Retinal pigment epithelial cell (primary cell): ENCODE results near the gene CDX4.

ENCODE experiments used
- DNase-seq: peaks from one replicate; pipeline ENCODE4 v3.0.0-alpha.2; 2010; ENCODE audit warnings: low read depth
- H3K4me3 ChIP-seq: 2 replicates; pipeline ENCODE4 v1.5.1; 2011; ENCODE audit warnings: mild to moderate bottlenecking, low read length, control low read depth, moderate library complexity
- TF ChIP-seq, protein P1 (sequence below): conservative IDR thresholded peaks from 2 replicates; pipeline ENCODE4 v1.5.1; 2011; ENCODE audit warnings: low read depth, low read length, control low read depth, inconsistent platforms

The CDX4 gene, protein sequence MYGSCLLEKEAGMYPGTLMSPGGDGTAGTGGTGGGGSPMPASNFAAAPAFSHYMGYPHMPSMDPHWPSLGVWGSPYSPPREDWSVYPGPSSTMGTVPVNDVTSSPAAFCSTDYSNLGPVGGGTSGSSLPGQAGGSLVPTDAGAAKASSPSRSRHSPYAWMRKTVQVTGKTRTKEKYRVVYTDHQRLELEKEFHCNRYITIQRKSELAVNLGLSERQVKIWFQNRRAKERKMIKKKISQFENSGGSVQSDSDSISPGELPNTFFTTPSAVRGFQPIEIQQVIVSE

DNA sequence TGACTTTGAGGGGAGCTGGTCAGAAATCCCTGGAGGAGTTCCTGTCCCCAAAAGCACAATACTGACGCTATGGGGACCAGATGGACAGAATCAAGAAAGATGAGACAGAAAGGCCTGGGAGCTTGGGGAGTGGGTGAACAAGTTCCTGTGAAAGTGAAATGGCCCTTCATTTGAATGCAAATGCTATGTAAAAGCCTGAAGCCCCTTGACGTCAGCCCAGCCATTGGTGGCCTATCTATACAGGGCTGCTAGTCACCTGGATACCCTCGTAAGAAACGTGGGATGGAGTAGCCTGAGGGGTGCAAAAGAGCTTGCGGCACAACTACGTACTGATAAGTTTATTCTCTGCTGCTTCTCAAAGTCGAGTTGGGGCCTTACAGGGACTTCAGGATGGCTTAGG is at the start of gene CDX4:
CDX4 (plus strand) TSS at position 223 of the 400 bp plus-strand sequence. CDS start 201 bp downstream, outside the sequence.
- no peak for DNase-seq
- TF ChIP-seq, protein P1, sequence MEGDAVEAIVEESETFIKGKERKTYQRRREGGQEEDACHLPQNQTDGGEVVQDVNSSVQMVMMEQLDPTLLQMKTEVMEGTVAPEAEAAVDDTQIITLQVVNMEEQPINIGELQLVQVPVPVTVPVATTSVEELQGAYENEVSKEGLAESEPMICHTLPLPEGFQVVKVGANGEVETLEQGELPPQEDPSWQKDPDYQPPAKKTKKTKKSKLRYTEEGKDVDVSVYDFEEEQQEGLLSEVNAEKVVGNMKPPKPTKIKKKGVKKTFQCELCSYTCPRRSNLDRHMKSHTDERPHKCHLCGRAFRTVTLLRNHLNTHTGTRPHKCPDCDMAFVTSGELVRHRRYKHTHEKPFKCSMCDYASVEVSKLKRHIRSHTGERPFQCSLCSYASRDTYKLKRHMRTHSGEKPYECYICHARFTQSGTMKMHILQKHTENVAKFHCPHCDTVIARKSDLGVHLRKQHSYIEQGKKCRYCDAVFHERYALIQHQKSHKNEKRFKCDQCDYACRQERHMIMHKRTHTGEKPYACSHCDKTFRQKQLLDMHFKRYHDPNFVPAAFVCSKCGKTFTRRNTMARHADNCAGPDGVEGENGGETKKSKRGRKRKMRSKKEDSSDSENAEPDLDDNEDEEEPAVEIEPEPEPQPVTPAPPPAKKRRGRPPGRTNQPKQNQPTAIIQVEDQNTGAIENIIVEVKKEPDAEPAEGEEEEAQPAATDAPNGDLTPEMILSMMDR = no peak
- no peak within 1 kb of the TSS for H3K4me3 ChIP-seq

DNA sequence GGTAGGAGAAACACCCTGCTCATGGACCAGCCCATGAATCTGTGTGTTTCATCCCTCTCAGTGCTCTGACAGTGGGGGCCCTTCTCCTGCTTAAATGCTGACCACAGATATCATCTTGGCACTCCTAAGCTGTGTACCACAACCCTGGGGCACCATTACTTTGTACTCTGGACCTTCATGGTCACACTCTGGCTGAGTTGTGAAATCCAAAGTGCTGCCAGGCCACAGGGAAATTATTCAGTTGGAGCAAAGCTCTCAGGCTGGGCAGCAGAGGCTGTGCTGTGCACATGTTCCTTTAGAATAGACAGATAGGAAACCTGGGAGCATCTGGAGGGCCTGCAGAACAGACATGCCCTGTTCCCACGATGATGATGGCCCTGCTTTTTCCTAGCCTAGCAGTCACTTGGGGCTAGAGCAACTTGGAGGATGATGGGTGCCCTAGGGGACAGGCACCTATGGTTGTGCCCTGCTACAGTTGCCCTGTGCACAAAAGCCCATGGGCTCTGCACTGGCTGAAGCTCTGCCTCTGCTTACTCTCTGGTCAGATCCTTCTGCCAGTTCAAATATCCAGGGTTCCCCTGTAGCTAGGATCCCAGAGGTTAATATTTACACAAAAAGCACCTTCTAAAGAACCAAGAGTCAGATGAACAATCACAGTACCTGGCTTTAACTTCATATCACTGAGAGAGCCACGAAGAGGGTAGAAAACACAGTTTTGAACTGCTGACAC is 48.5 kb upstream of the CDX4 start:
- TF ChIP-seq, protein P1 = no peak
- no peak for DNase-seq
- H3K4me3 ChIP-seq = no peak overlapping the region

DNA sequence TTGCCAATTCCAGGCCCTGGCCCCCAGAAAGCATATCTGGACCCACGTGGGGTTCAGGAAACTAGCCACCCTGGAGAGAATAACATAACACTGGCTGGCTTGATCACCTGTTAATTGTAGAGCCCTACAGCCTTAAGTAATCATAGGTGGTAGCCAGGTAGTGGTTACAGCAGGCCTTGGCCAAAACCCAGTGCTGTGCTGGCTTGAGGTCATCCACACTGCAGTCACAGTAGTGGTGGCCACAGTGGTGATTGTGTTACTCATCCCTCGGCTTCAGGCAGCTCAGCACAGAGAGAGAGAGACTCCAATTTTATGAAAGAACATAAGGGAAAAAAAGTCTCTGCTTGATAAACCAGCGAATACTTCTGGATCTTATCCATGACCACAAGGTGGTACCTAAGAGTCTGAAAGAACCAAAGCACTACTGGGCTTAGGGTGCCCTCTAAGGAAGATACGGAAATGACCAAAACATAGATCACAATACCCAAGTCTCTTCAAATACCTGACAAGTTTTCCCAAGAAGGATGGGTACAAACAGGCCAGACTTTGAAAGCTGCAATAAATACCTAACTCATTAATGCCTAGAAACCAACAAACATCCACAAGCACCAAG is 46.6 kb upstream of the CDX4 start:
- TF ChIP-seq, protein P1 = no peak
- no peak overlapping the region for H3K4me3 ChIP-seq
- DNase-seq = no peak

DNA sequence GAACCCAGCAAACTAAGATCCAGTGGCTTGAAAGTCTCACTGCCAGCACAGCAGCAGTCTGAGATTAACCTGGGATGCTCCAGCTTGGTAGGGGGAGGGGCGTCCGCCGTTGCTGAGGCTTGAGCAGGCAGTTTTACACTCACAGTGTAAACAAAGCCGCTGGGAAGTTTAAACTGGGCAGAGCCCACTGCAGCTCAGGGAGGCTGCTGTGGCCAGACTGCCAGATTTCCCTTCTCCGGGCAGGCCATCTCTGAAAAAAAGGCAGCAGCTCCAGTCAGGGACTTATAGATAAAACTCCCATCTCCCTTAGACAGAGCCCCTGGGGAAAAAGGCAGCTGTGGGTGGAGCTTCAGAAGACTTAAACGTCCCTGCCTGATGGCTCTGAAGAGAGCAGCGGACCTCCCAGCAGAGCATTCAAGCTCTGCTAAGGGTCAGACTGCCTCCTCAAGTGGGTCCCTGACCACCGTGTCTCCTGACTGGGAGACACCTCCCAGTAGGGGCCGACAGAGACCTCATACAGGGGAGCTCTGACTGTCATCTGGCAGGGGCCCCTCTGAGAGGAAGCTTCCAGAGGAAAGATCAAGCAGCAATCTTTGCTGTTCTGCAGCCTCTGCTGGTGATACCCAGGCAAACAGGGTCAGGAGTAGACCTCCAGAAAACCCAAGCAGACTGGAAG is 45.1 kb upstream of the CDX4 start:
- TF ChIP-seq, protein P1 = no peak
- no peak overlapping the region for H3K4me3 ChIP-seq
- DNase-seq = no peak

DNA sequence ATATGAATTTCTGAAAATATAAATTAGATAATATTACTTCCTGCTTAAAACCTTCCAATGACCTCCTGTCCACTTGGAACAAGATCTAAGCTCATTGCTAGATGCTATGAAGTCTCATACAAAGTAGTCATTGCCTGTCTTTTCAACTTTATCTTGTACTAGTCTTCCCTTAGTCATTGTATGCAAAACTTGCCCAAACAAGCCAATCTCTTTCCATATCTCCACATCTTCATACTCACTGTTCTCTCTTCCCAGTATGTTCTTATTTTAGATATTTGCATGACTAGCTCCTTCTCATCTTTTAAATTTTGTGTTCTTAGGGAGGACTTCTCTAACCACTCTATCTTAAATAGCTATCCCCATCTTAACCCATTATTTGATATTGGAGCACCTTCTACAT is 33.9 kb upstream of the CDX4 start:
- TF ChIP-seq, protein P1 = no peak
- DNase-seq = no peak
- H3K4me3 ChIP-seq = no peak overlapping the region

DNA sequence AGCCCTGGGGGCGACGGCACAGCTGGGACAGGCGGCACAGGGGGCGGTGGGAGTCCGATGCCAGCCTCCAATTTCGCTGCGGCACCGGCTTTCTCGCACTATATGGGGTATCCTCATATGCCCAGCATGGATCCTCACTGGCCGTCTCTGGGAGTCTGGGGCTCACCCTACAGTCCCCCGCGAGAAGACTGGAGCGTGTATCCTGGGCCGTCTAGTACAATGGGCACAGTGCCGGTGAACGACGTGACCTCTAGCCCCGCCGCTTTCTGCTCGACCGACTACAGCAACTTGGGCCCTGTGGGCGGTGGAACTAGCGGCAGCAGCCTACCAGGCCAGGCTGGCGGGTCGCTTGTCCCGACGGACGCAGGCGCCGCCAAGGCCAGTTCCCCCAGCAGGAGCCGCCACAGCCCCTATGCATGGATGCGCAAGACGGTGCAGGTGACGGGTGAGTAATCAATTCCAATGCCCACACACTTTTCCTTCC is 500 bp downstream of the CDX4 start:
- TF ChIP-seq, protein P1 = no peak
- no peak overlapping the region for H3K4me3 ChIP-seq
- no peak for DNase-seq
